ENCODE measurements around the gene GLIPR2.
"Not testable (repeated sequence)": the region's sequence is repeated elsewhere in the genome, so short reads cannot be mapped to it uniquely, and the experiment has no call there.

GLIPR2 gene

DNA sequence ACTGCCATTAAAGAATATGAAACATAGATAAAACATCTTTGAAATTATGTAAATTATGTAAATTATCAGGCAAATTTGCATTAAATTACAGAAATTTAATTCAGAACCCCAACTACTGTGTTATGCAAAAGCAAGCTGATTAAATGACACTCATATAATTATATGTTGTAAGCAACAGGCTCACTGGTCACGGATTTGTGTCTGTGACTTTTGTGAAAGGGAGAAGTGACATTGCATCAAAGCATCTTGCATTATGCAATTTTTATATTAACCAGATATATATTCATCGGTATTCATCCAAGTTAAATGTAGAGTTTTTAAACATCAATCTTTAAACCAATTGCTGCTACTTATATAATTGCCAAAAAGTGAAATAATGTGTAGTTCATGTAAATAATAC is 13.0 kb upstream of the GLIPR2 start:
- TF ChIP-seq ZFX (IDR thresholded peaks at IDR 0.05), result no peak
- TF ChIP-seq, protein P1, sequence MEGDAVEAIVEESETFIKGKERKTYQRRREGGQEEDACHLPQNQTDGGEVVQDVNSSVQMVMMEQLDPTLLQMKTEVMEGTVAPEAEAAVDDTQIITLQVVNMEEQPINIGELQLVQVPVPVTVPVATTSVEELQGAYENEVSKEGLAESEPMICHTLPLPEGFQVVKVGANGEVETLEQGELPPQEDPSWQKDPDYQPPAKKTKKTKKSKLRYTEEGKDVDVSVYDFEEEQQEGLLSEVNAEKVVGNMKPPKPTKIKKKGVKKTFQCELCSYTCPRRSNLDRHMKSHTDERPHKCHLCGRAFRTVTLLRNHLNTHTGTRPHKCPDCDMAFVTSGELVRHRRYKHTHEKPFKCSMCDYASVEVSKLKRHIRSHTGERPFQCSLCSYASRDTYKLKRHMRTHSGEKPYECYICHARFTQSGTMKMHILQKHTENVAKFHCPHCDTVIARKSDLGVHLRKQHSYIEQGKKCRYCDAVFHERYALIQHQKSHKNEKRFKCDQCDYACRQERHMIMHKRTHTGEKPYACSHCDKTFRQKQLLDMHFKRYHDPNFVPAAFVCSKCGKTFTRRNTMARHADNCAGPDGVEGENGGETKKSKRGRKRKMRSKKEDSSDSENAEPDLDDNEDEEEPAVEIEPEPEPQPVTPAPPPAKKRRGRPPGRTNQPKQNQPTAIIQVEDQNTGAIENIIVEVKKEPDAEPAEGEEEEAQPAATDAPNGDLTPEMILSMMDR (conservative IDR thresholded peaks at IDR 0.05), result no peak
- H3K27ac ChIP-seq, result no peak overlapping the region

DNA sequence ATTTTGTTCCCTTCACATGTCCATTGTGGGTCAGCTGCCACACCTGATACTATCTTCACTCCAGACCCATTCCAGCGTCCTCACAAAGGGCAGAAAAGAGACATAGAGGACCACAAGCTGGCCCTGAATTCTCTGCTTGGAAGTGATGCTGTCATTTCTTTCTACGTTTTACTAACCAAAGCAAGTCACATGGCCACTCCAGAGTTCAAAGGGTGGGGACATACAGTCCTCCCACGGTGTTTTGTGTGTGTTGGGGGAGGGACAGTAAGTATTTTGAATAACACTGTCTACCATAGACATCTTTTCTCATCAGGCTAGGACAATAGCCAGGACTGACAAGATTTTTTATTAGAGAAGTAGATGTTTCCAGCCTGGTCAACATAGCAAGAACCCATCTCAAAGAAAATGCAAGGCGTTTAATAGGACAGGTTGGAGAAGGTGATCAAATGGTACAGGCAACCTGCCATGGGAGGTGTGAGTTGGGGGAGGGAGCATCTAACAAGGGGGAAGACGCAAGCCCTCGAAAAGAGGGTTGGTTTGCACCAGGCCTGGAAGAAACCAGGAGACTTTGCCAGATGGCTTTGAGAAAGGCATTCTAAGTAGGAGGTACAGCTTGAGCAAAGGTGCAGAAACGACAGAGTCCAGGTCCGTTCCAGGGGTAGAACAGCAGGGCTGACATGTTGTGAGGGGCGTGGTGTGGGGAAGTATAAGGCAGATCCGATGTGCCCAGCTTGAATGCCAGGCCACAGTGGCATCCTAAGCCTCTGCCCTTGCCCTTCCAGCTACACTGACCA is 11.3 kb upstream of the GLIPR2 start:
- no peak for TF ChIP-seq ZFX (IDR thresholded peaks at IDR 0.05)
- TF ChIP-seq, protein P1 (conservative IDR thresholded peaks at IDR 0.05), result no peak

DNA sequence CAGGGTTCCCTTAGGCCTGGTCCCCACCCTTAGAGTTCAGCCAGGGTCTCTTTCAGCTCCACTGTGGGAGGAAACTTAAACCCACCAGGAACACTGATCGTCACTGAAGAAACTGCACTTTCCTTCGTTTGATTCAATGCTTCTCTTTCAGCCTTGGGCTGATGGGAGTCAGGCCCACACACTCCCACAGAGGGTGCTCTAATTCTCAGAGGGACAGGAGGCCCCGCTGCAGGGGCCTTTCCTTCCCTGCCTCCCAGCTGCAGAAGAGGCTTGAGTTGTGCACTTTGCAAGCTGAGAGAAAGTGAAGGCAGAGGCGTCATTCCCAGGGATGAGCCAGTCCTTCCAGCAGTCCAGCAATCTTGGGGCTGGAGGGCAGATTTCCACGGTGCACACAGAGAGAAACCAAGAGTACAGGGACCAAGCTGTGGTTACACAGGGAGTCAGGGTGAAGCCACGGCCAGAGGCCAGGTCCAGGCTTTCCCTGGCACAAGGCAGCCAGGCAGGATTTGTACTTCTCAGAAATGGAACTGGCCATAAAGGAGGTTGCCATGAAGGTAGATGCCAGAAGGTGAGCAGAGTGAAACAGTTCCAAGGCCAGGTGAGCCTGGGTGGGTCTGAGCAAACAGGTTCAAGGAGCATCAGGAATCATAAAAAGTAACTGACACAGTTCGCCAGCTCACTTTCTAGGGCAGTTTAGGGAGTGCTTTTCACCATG is 10.4 kb upstream of the GLIPR2 start:
- no peak for TF ChIP-seq ZFX (IDR thresholded peaks at IDR 0.05)
- TF ChIP-seq, protein P1 (conservative IDR thresholded peaks at IDR 0.05), result no peak
- no peak overlapping the region for H3K27ac ChIP-seq

More for the DNA sequence above, 11.3 kb upstream of the GLIPR2 start:
- H3K27ac ChIP-seq, result no peak overlapping the region

DNA sequence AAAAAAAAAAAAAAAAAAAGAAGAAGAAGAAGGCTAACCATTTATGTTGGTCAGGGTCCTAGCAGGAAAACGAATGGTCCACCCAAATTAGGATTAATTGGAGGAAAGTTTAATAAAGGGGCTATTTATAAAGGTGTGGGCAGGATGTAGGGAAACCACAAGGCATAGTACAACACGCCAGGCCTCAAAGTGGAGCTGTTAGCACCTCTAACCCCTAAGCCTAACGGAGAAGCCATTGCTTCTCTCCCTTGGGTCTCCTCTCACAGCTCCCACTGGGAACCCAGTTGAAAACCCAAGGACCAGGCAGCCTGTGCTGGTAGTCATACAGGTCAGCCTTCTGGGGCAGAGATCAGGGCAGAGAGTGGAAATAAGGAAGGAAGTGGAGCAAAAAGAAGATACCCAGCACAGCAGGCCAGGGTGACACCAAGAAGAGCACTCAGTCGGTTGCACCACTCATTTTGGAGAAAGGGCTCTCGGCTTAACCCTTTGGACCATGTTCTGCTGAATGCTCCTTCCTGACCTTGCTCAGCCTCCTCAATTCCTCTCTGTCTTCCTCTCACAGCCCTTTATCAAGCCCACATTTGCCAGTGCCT is 8.8 kb upstream of the GLIPR2 start:
- TF ChIP-seq, protein P1 (conservative IDR thresholded peaks at IDR 0.05), result no peak
- no peak for TF ChIP-seq ZFX (IDR thresholded peaks at IDR 0.05)
- no peak overlapping the region for H3K27ac ChIP-seq

DNA sequence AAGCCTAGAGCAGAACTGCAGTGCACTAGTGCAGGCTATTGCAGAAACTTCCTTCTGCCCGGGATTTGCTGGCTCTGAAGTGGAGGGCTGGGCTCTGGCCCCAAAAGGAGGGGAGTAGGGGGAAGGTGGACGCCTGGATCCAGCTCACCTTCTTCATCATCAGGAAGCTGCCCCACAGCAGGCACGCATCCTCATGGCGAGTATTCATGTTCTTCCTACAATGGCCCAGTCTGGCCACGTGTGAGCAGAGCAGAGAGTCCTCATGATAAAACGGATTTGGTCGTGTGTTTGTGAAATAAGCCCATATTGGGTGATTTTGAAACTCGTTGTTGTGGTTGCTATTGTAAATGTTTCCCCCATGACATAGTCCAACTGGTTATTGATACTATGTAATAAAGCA is 8.2 kb upstream of the GLIPR2 start:
- TF ChIP-seq, protein P1 (conservative IDR thresholded peaks at IDR 0.05), result no peak
- TF ChIP-seq ZFX (IDR thresholded peaks at IDR 0.05), result no peak

DNA sequence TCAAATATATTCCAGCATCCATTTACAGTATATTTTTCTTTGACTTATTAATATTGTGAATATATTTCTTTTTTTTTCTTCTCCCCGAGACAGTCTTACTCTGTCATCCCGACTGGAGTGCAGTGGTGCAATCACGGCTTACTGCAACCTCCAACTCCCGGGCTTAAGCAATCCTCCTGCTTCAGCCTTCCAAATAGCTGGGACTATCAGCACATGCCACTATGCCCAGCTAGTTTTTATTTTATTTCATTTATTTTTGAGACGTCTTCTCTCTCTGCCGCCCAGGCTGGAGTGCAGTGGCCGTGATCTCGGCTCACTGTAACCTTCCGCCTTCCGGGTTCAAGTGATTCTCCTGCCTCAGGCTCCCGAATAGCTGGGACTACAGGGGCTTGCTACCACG is 7.4 kb upstream of the GLIPR2 start:
- TF ChIP-seq ZFX (IDR thresholded peaks at IDR 0.05), result no peak
- TF ChIP-seq, protein P1 (conservative IDR thresholded peaks at IDR 0.05), result no peak
- H3K27ac ChIP-seq, result no peak overlapping the region

More for the DNA sequence above, 8.2 kb upstream of the GLIPR2 start:
- H3K27ac ChIP-seq, result no peak overlapping the region

DNA sequence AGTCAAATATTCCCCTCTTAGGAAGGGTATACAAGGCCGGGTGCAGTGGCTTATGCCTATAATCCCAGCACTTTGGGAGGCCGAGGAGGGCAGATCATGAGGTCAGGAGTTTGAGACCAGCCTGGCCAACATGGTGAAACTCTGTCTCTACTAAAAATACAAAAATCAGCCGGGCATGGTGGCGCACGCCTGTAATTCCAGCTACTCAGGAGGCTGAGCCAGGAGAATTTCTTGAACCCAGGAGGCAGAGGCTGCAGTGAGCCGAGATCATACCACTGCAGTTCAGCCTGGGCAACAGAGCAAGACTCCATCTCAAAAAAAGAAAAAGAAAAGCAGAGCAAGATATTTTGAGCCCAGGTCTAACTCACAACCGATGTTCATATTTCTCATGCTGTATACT is 4.9 kb upstream of the GLIPR2 start:
- not testable (repeated sequence) for H3K27ac ChIP-seq
